Amniotic epithelial cell (primary cell): ENCODE data around the gene OSBPL1A.

Experiments
- DNase-seq: peaks from one replicate; pipeline ENCODE4 v3.0.0-alpha.2; 2010; ENCODE audit warnings: low read depth

OSBPL1A gene

GRCh38 chr18:24219561-24220317 lies 177.9 kb downstream of the OSBPL1A start:
- no peak for DNase-seq

- DNase-seq: no peak
These were observed 182.7 kb downstream of the OSBPL1A start for GRCh38 chr18:24214913-24215312.

- no peak for DNase-seq
These were observed 183.5 kb downstream of the OSBPL1A start for GRCh38 chr18:24214144-24214543.

GRCh38 chr18:24212939-24213338 lies 184.7 kb downstream of the OSBPL1A start:
- peak; percentile 88 for DNase-seq

GRCh38 chr18:24209558-24209957 lies 188.1 kb downstream of the OSBPL1A start:
- DNase-seq: peak; percentile 40

GRCh38 chr18:24208270-24209035 lies 189.2 kb downstream of the OSBPL1A start:
- no peak for DNase-seq

- DNase-seq: no peak
These were observed 192.7 kb downstream of the OSBPL1A start for GRCh38 chr18:24204904-24205303.

GRCh38 chr18:24201699-24202687 lies 195.6 kb downstream of the OSBPL1A start:
- no peak for DNase-seq

- DNase-seq: no peak
These were observed 196.9 kb downstream of the OSBPL1A start for GRCh38 chr18:24200494-24201290.

- DNase-seq: no peak
These were observed 198.2 kb downstream of the OSBPL1A start for GRCh38 chr18:24199372-24199962.

- peak; percentile 34 for DNase-seq
These were observed 199.2 kb downstream of the OSBPL1A start for GRCh38 chr18:24198461-24198860.

GRCh38 chr18:24197412-24197811 lies 200.2 kb downstream of the OSBPL1A start:
- no peak for DNase-seq

- DNase-seq: no peak
These were observed 200.9 kb downstream of the OSBPL1A start for GRCh38 chr18:24196764-24197163.

- DNase-seq: no peak
These were observed 202.1 kb downstream of the OSBPL1A start for GRCh38 chr18:24195296-24196053.

GRCh38 chr18:24190590-24190989 lies 207.0 kb downstream of the OSBPL1A start:
- peak; percentile 70 for DNase-seq

GRCh38 chr18:24189664-24190346 lies 207.8 kb downstream of the OSBPL1A start:
- no peak for DNase-seq

GRCh38 chr18:24189007-24189528 lies 208.6 kb downstream of the OSBPL1A start:
- DNase-seq: peak; percentile 32

GRCh38 chr18:24188120-24188519 lies 209.5 kb downstream of the OSBPL1A start:
- no peak for DNase-seq

- DNase-seq: no peak
These were observed 209.9 kb downstream of the OSBPL1A start for GRCh38 chr18:24187689-24188088.
